Keratinocyte (primary cell): ENCODE results near the gene NRROS. TPM values are rescaled to one million over a fixed set of nuclear protein-coding genes. Genes with fewer than 3 reads are reported as not detected.

Experiments used
- DNase-seq: peaks from one replicate; pipeline ENCODE4 v3.0.0-alpha.2; 2011; ENCODE audit warnings: low read depth, missing footprints, low spot score
- FAIRE-seq: peaks from 2 replicates; lab custom pipeline; 2011; peaks lifted over from hg19 to GRCh38; lab: Jason Lieb, UNC
- H2AFZ ChIP-seq: 2 replicates; pipeline ENCODE4 v1.6.0; 2012; ENCODE audit warnings: low read length, control low read depth, inconsistent platforms; ENCODE audit not compliant: control insufficient read depth
- H3K27ac ChIP-seq: 2 replicates; pipeline ENCODE4 v1.5.1; 2011; ENCODE audit warnings: low read length; ENCODE audit not compliant: control insufficient read depth, insufficient read depth
- H3K27me3 ChIP-seq: 3 replicates; pipeline ENCODE4 v1.6.0; 2011; ENCODE audit warnings: low read length; ENCODE audit not compliant: control insufficient read depth, insufficient read depth; ENCODE audit errors: extremely low read depth
- H3K36me3 ChIP-seq, 2 experiments: 2 replicates in 1 of 2; 3 replicates in 1 of 2; pipeline ENCODE4 v1.5.1; 2011; ENCODE audit warnings: low read length in 2 of 2, mild to moderate bottlenecking in 1 of 2; ENCODE audit not compliant: control insufficient read depth in 2 of 2, insufficient read depth in 2 of 2; ENCODE audit errors: extremely low read depth in 1 of 2
- H3K4me1 ChIP-seq: 3 replicates; pipeline ENCODE4 v1.5.1; 2011; ENCODE audit warnings: low read length; ENCODE audit not compliant: control insufficient read depth, insufficient read depth; ENCODE audit errors: extremely low read depth
- H3K4me2 ChIP-seq: 3 replicates; pipeline ENCODE4 v1.6.0; 2011; ENCODE audit warnings: low read depth, low read length; ENCODE audit not compliant: control insufficient read depth, insufficient read depth; ENCODE audit errors: extremely low read depth
- H3K4me3 ChIP-seq, 3 experiments: fragments of 200-600 bp in 1 of 3; sonication (generic) in 1 of 3; 2 replicates in 2 of 3; 3 replicates in 1 of 3; pipeline ENCODE4 v1.5.1; 2011 to 2016; ENCODE audit warnings: low read length in 3 of 3, mild to moderate bottlenecking in 3 of 3, control low read depth in 2 of 3, inconsistent platforms in 1 of 3, low read depth in 1 of 3, mixed read lengths in 1 of 3, mixed run types in 1 of 3, moderate library complexity in 1 of 3; ENCODE audit not compliant: control insufficient read depth in 2 of 3, insufficient read depth in 2 of 3; ENCODE audit errors: extremely low read depth in 1 of 3
- H3K79me2 ChIP-seq: 2 replicates; pipeline ENCODE4 v1.6.0; 2012; ENCODE audit warnings: low read length; ENCODE audit not compliant: control insufficient read depth, insufficient read depth
- H3K9ac ChIP-seq: 3 replicates; pipeline ENCODE4 v1.6.0; 2011; ENCODE audit warnings: low read length; ENCODE audit not compliant: control insufficient read depth, insufficient read depth; ENCODE audit errors: extremely low read depth
- H3K9me1 ChIP-seq: 3 replicates; pipeline ENCODE4 v1.6.0; 2011; ENCODE audit warnings: low read length; ENCODE audit not compliant: control insufficient read depth, insufficient read depth; ENCODE audit errors: extremely low read depth
- H3K9me3 ChIP-seq: 2 replicates; pipeline ENCODE4 v1.5.1; 2012; ENCODE audit warnings: low read depth, low read length; ENCODE audit not compliant: control insufficient read depth
- H4K20me1 ChIP-seq: 3 replicates; pipeline ENCODE4 v1.6.0; 2011; ENCODE audit warnings: low read length; ENCODE audit not compliant: control insufficient read depth, insufficient read depth; ENCODE audit errors: extremely low read depth
- CTCF ChIP-seq, 3 experiments: IDR thresholded peaks in 1 of 3; conservative IDR thresholded peaks in 1 of 3; optimal IDR thresholded peaks in 1 of 3; 2 replicates in 2 of 3; 3 replicates in 1 of 3; pipeline versions ENCODE3 to v1.5.1; 2011; ENCODE audit warnings: low read length in 3 of 3, mild to moderate bottlenecking in 3 of 3, moderate library complexity in 2 of 3, control low read depth in 1 of 3, inconsistent platforms in 1 of 3; ENCODE audit not compliant: insufficient read depth in 2 of 3; ENCODE audit errors: extremely low read depth in 1 of 3
- EZH2 ChIP-seq: IDR thresholded peaks from one replicate; pipeline ENCODE4 v1.6.1; 2012; ENCODE audit warnings: inconsistent platforms, mild to moderate bottlenecking, low read length, moderate library complexity
- dilution Hi-C: fragments of 300-500 bp; cut with MboI; formaldehyde crosslinking; loops from one replicate; pipeline ENCODE4 v1.7.0; 2020; ENCODE audit warnings: low sequenced_read_pairs; ENCODE audit not compliant: extremely low pct_ligation_motif_present
- polyA plus RNA-seq, 5 experiments: library from polyadenylated mRNA; depleted of rRNA in 3 of 5; stranded (reverse) in 3 of 5; stranded (forward) in 1 of 5; unstranded in 1 of 5; fragments of >200 nt; gene quantifications; 1 replicate in 1 of 5; 2 replicates in 3 of 5; 3 replicates in 1 of 5; pipeline versions ENCODE4 v1.2.1 to v1.2.3, GENCODE V29; 2011 to 2012; ENCODE audit warnings: missing spikeins in 2 of 5, low read depth in 1 of 5, low replicate concordance in 1 of 5

The NRROS gene
- polyA plus RNA-seq, 1 donor (not counting 4 experiments of a cell fraction or from before 2014, with no cell fraction given): 0.03 TPM

DNA sequence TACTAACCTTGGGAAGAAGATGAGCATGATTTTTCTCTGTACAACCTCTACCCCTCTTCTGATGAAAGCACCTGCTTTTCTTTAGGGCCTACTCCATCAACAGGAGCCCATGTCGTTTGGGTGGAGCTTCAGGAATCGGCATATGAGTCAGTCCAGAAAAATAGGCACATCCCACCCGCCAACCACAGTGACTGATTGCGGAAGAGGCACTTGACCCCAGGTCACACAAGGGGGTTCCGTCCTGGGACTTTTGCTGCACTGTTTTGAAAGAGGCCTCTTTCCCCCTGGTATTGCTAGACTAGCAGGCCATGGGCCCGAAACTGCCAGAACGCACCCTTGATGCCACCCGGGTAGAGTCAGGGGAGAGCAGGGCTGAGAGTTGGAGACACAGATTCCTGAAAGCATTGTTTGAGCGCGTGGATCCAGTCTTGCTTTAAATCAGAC lies 19.3 kb upstream of the NRROS start:
- Histone ChIP-seq H3K4me3 (no peak overlapping the region), H3K4me1 (no peaks in the 10 kb centered on the region), H3K4me2 (no peak overlapping the region), H3K9me1 (no peaks in the 10 kb centered on the region), H3K9ac (no peak overlapping the region), H3K36me3 (no peaks in the 10 kb centered on the region), H3K79me2 (no peaks in the 10 kb centered on the region), H4K20me1 (no peaks in the 10 kb centered on the region), H3K27ac (no peak overlapping the region), H3K9me3 (no peaks in the 10 kb centered on the region), H3K27me3 (no peaks in the 10 kb centered on the region), H2AFZ (no peak overlapping the region)
- no peak for DNase-seq
- dilution Hi-C loops: no loop called here
- no peak for FAIRE-seq
- TF ChIP-seq CTCF (optimal IDR thresholded peaks at IDR 0.05 in 1 of 3, IDR thresholded peaks at IDR 0.05 in 1 of 3, conservative IDR thresholded peaks at IDR 0.05 in 1 of 3; ENCODE audit: extremely low read depth in 1 of 3, insufficient read depth in 2 of 3, low read length in 3 of 3) (no peak), EZH2 (no peak)

GRCh38 chr3:196620684-196621083 lies 18.8 kb upstream of the NRROS start:
- Histone ChIP-seq H3K9ac (no peak overlapping the region), H3K36me3 (no peaks in the 10 kb centered on the region), H3K9me3 (no peaks in the 10 kb centered on the region), H3K4me2 (no peak overlapping the region), H2AFZ (no peak overlapping the region), H3K27me3 (no peaks in the 10 kb centered on the region), H3K4me3 (no peak overlapping the region), H3K27ac (no peak overlapping the region), H3K79me2 (no peaks in the 10 kb centered on the region), H4K20me1 (no peaks in the 10 kb centered on the region), H3K4me1 (no peaks in the 10 kb centered on the region), H3K9me1 (no peaks in the 10 kb centered on the region)
- TF ChIP-seq CTCF (optimal IDR thresholded peaks at IDR 0.05 in 1 of 3, IDR thresholded peaks at IDR 0.05 in 1 of 3, conservative IDR thresholded peaks at IDR 0.05 in 1 of 3; ENCODE audit: extremely low read depth in 1 of 3, insufficient read depth in 2 of 3, low read length in 3 of 3) (no peak), EZH2 (no peak)
- no peak for FAIRE-seq
- dilution Hi-C loops: no loop called here
- no peak for DNase-seq
